Activated T-cell treated with anti-CD3 and anti-CD28 coated beads, Interleukin-2, amount 50 U/mL, for 48 hours (primary cell): ENCODE measurements around the gene SDE2.
"Not testable (repeated sequence)": the region's sequence is repeated elsewhere in the genome, so short reads cannot be mapped to it uniquely, and the experiment has no call there.

Experiments used
- DNase-seq, 2 experiments: peaks; one replicate each; pipeline ENCODE4 v3.0.0-alpha.2; 2020

The SDE2 gene

DNA sequence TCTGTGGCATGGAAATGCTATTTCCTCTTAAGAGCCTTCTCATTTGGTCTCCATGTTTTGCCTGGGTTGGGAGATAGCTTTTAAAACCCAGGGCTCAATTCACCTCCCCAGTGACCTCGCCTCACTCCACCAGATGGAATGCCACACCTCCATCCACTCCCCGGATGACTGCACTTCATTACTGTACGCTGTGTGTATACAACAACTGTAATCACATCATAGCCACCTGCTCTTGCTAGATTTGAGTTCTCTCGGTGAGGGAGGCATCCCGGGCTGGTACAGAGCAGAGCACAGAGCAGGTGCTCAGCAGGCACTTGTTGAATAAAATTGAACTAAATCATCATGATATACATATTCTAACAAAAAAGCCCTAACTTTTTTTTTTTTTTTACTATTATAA, 26.0 kb downstream of the SDE2 start:
- DNase-seq, result no peak

DNA sequence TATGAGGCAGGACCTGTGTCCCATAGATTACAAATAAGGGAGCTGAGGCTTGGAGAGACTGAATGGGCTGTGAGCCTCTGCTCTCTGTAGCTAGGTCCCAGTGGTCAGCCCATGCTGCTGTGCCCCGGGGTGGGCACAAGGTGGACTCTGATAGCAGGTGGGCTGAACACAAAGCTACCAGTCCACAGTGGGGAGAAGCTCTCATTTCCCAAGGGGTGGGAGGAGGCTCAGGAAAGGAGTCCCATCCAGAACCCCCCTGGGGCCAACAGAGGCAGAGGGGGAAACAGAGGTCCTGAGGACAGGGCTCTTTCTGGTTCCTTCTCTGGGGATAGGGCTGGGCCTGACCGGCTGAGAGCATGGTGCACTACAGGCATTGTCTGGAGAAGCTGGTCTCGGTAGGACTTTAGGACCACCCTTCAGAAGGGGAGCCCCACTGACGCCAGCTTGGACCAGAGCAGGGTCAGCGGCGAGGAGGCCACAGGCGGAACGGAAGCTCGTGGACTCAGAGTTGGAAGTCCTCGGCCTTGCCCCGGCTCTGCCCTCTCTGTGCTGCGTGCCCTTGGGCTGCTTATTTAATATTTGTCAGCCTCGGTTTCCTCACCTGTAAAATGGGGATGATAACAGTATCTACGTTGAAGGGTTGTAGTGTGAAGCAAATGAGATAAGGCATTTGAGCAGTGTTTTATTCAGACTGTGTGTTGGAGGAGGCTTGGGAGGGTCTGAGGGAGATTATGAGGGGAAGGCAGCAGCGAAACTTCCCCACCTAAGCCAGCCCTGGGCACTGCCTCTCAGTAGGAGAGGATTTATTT, 26.6 kb downstream of the SDE2 start:
- DNase-seq, result no peak

DNA sequence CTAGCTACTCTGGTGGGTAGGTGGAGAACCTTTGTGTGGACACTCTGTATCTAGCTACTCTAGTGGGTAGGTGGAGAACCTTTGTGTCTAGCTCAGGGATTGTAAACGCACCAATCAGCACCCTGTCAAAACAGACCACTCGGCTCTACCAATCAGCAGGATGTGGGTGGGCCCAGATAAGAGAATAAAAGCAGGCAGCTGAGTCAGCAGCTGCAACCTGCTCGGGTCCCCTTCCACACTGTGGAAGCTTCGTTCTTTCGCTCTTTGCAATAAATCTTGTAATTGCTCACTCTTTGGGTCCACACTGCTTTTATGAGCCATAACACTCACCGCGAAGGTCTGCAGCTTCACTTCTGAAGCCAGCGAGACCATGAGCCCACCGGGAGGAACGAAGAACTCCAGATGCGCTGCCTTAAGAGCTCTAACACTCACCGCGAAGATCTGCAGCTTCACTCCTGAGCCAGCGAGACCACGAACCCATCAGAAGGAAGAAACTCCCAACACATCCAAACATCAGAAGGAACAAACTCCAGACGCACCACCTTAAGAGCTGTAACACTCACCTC, 28.5 kb downstream of the SDE2 start:
- not testable (repeated sequence) for DNase-seq

DNA sequence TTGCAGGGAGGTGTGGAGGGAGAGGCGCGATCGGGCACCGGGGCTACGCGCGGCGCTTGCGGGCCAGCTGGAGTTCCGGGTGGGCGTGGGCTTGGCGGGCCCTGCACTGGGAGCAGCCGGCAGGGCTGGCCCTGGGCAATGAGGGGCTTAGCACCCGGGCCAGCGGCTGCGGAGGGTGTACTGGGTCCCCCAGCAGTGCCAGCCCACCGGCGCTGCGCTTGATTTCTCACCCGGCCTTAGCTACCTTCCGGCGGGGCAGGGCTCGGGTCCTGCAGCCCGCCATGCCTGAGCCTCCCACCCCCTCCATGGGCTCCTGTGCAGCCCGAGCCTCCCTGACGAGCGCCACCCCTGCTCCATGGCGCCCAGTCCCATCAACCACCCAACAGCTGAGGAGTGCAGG, 29.4 kb downstream of the SDE2 start:
- not testable (repeated sequence) for DNase-seq

DNA sequence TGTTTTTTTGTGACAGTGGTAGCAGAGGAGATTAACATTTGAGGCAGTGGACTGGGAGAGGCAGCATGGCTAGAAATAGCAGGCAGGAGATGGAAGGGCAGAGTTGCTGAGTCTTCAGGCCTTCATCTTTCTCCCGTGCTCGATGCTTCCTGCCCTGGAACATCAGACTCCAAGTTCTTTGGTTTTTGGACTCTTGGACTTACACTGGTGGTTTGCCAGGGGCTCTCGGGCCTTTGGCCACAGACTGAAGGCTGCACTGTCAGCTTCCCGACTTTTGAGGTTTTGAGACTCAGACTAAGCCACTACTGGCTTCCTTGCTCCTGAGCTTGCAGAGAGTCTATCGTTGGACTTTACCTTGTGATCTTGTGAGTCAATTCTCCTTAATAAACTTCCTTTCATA, 33.9 kb downstream of the SDE2 start:
- DNase-seq, result peak in 1 of 2 experiments; percentile 8

DNA sequence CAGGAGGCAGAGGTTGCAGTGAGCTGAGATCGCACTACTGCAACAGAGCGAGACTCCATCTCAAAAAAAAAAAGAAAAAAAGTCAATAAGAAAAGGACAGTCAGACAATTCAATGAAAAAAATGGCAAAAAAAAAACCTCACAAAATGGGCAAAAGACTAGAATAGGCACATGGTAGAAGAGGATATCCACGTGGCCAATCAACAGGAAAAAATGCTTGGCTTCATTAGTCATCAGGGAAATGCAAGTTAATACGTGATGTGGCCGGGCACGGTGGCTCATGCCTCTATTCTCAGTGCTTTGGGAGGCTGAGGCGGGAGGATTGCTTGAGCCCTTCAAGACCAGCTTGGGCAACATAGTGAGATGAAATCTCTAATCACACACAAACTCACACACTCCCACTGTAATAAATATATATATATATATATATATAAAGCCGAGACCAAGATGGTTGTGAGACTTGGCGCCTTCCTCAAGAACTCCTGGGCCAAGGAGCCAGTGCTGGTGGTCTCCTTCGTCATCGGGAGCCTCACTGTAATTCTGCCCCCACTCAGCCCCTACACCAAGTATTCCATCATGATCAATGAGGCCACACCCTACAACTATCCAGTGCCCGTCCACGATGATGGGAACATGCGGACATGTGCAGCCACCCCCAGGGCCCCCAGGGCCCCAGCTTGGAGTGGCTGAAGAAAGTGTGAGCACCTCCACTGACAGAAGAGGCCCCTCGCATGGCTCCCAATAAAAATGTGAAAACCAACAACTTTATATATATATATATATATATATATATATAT, 35.2 kb downstream of the SDE2 start:
- DNase-seq, result peak in 1 of 2 experiments; percentile 9

DNA sequence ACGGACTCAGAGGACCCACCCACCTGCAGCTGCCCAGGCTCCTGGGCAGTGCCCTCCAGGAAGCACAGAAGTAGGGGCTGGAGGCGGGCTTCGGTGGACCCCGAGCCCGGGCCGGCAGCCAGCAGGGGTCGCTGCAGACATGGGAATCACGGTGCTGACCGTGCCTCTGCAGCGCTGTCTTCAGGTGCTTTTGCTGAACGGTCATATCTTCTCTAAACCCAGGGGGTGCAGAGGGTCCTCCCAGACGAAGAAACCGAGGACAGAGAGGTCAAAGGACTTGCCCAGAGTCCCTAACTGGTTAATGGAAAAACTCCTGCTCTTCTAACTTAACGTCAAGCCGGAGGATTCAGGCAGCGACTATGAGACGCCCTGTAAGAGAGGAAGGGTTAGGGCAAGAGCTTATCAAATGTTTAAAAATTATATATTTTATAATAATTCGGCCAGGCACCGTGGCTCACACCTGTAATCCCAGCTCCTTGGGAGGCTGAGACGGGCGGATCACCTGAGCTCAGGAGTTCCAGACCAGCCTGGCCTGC, 36.6 kb downstream of the SDE2 start:
- peak; percentile 81 to 86 for DNase-seq

DNA sequence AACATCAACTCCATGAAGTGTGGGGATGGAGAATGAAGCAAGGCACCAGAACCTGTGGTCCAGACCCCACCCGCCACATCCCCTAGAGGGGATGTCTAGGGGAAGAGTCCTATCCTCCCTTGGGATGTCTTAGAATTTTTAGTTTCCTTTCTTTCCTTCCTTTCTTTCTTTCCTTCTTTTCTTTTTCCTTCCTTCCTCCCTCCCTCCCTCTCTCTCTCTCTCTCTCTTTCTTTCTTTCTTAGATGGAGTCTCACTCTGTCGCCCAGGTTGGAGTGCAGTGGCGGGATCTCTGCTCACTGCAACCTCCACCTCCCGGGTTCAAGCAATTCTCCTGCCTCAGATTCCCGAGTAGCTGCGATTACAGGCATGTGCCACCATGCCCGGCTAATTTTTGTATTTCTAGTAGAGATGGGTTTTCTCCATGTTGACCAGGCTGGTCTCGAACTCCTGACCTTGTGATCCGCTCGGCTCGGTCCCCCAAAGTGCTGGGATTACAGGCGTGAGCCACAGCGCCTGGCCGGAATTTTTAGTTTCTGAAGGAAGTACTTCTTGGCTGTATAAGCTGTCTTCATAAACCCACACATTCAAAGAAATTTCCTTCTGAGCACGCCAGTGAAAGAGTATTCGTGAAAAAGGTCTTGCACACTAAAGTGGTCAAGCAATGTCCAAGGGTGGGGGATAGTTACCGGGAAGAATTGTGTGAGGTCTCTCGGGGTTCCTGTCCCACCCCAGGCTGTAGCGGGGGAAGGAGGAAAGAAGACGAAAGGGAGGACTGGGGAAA, 37.3 kb downstream of the SDE2 start:
- DNase-seq, result peak in 1 of 2 experiments; percentile 4

DNA sequence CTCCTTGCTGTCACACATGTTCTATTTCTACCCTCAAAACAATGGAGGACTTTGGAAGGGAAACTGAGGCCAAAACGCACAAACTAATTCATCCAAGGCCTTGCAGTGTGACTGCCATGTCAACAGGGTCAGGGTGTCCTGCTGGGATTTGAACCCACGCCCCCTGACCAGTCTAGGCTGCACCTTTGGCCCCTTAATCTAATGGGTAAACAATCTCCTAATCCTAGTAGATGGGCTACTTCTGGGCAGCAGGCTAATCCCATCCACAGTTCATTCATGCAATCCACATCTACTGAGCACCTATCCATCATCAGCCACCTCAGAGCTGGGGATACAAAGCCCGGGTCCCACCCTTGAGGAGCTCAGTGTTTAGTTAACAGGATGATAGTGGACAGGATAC, 41.1 kb downstream of the SDE2 start:
- DNase-seq, result no peak

DNA sequence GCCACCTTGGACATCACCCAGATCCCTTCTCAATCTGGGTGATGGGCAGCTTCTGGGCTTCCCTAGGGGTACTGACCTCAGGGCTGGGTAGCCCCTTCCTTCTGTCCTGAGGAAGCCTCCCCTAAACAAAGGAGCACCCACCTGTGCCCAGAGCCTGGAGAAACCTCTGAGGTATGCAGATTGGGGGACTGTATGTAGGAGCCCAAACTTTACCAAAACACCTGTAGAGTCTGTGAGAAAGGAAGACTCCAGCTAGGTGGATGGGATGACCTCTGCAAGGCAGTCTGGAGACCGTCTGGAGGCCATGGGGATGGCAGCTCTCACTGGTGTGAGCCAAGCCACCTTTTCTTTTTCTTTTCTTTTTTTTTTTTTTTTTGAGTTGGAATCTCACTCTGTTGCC, 44.4 kb downstream of the SDE2 start:
- no peak for DNase-seq

DNA sequence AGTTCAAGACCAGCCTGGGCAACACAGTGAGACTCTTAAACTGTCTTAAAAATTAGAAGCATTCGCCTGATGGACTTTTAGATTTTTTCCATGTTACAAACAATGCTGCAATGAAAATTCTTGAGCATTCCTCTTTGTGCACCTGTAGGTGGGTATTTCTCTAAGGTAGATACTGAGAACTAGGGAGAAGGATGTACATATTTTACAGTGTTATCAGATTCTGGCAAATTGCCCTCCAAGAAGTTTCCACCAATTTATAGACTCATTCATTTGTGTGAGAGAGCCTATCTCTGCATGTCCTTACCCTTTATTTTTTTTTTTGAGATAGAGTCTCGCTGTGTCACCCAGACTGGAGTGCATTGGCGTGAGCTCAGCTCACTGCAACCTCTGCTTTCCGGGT, 45.8 kb downstream of the SDE2 start:
- no peak for DNase-seq

DNA sequence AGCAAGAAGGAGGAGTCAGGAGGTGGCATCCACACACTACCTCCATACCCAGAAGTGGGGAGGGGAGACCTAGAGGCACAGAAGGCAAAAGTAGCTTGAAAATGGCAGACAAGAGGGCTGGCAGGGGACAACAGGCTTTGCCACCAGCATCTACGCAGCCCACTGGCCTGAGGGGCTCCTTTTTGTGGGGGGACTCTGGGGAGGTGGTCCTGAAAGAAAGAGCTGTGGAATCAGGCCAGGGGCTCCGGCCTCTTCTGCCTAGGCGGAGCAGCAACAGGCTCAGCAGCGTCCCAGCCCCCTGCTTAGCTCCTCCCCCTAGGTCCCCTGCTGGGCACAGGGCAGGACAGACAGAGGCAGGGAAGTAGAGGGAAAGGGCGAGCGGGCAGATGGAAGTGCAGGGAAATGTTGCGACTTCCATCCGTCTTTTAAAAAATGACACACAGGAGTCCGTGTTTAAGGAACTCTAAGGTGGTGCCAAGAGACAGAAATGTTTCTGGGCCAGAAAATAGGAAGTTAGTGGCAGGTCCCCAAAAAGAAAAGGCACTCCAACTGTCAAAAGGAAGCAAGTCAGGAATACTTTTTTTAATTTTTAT, 48.1 kb downstream of the SDE2 start:
- no peak for DNase-seq

DNA sequence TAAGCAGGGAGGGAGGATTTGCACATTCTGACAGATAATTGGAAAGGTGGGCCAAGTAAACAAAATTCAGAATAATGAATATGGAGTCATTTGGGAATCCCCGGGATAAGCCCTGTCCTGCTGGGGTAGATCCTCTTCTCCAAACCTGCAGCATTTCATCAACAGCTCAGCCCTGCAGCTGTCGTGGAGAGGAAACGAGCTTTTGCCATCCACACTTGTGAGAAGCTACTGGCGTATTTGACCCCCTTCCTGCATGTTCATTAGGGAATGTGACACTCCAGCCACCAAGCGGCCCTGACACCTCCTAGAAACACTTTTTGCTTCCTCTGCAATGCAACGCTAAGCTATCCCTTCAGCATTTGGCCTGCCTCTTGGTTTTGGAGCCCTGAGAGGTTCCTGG, 50.1 kb downstream of the SDE2 start:
- DNase-seq, result no peak

DNA sequence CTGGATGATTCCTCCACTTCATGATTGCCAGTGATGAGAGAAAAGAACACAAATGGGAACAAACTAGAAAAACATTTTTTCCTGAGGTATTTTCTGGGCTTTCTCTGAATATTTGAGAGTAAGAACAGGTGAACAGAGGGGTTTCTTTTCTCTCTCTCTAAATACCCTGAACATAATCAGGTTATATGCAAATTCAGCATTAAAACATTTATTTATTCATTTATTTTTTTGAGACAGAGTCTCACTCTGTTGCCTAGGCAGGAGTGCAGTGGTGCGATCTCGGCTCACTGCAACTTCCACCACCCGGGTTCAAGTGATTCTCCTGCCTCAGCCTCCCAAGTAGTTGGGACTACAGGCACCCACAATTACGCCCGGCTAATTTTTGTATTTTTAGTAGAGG, 52.3 kb downstream of the SDE2 start:
- DNase-seq, result no peak

DNA sequence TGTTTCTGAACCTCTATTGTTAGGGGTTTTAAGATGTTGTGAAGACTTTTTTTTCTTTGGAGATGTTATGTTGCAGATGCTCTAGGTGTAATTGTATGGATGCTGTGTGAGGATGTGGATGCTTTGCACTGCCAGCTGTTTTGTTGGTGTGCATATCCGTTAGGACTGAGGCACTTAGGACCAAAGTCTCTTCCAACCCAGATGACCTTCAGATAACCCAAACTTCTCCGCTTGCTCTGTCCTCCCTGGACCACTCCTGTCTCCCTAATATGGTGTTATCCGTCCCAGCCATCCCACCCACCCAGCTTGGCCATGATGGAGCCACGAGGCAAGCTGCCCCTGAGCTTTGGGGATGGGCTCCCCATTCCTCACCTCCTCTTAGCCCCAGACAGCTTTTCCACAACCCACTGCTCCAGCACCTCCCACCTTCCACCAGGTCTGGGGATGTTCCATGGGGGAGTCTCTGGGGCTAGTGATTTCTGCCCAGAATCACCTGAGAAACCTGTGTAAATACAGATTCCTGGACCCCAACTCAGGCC, 53.0 kb downstream of the SDE2 start:
- DNase-seq, result no peak

DNA sequence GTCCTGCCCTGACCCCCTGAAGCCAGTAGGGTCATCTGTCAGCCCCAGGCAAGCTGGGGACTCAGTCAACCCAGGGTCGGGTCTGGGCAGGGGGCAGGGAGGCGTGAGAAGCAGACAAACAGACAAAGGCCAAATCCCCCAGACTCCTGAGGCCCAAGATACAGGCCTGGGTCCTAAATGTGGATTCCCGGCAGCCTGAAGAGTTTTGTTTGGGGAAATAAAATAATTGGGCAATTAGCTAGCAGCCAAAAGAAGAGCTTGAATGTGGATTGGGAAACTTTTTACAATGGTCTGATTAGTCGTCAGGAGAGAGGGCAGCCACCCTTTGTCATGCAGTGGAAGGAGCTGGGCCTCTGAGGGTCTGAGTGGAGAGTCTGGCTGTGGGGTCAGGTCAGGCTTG, 53.6 kb downstream of the SDE2 start:
- DNase-seq, result no peak

DNA sequence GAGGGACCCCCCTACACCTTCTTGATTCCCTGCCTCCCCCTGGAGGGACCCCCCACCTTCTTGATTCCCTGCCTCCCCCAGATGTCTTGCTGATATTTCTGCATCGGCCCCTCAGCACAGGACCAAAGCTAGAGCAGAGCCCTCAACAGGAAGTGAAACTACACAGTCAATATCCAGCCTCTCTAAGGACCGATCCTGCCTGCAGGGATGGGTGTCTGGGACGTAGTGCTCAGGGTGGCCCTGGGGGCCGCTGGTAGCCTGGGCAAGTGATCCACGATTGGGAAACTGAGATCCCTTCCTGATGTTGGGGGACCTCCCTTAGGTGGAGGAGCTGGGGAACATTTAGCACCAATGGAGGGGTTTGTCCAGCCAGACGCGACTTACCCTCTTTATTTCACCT, 54.2 kb downstream of the SDE2 start:
- no peak for DNase-seq

DNA sequence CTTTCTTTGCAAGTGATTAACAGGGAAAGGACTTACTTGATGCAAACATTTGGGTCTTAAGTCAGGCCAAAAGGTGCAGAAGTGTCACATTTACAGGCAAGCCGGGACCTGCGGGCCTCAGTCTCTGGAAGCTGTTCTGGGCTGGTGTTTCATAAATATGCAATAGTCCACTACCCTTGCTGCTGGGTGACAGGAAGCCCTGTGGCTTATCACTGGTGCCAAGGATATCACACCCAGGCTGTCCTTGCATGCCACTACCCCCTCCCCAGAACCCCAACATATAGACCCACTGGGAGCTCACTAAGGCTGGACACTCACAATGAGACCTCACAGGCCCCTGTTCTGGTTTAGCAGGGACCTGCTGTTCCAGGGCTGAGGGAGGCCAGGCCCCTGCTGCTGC, 54.8 kb downstream of the SDE2 start:
- no peak for DNase-seq

DNA sequence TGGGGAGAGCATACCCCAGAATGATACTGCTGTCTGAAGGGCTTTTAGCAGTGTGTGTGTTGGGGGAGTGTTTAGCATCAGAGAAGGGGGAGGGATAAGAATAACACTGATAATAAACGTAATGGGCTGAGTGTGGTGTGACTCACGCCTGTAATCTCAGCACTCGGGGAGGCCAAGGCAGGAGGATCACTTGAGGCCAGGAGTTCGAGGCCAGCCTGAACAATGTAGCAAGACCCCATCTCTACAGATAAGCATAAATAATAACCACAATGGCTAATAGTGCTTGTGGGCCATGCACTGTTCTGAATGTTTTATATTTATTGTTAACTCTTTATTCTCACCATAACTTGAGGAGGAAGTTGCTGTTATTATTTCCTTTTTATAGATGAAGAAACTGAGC, 55.6 kb downstream of the SDE2 start:
- DNase-seq, result no peak

DNA sequence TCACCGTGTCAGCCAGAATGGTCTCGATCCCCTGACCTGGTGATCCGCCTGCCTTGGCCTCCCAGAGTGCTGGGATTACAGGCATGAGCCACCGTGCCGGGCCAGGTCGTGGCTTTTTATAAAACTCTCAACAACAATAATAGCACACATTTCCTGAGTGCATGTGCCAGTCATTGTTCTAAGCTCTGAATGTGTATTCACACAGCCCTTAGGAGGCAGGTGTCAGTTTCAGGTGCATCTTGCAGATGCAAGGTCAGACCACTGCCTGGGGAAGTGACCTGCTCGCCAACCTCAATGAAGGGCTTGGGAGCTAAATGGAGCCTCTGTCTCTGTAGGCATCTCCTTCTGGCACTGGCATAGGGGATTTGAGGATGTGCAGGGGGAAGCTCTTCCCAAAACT, 56.6 kb downstream of the SDE2 start:
- no peak for DNase-seq

DNA sequence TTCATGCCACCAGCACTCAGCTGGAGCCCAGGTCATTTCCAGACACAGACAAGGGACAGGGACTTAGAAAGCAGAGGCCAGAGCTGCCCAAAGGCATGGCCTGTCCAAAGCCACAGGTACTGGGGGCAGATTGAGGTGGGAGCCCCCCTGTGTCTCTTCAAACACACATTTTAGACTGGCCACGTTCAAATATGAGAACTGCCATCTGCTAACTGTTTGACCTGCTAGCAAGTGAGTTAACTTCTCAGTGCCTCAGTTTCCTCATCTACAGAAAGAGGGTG, 57.3 kb downstream of the SDE2 start:
- DNase-seq, result no peak

DNA sequence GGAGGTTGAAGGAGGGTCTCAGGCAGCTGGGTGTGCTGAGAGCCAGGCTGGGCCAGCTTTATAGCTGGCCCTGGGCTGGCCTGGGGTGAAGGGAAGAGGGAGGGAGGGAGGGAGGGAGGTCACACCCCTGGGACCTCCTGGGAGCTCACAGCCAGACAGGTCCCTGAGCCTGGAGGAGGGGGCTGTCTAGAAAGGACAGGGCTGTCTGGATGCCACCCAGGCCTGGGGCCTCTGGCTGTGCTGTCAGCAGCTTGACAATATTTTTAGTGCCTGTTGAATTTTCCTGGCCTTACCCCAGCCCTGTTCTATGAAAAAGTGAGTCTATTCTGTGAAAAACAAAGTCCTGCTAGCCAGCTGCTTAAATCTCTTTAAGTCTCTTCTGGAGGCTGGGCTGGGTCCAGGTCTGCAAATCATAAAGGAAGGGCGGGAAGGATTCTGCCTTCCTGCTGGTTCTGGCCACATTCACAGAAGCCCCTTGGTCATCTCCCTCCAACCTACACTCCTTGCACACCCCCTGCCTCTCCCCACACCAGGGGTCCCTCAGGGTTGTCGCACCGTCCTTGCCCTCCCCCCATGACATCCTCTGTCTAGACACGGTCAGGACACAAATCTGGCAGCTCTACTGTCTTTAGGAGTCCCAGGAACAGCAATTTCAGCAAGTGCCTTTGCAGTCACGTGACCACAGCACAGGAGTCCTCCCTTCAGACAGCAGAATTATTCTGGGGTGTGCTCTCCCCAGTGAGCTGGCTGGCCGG, 57.8 kb downstream of the SDE2 start, which contains the start of gene LEFTY2:
LEFTY2 (minus strand) TSS at position 34 of the 755 bp plus-strand sequence. CDS start 80 bp downstream, outside the sequence.
- DNase-seq, result no peak
